CD14-positive monocyte (primary cell): Measurements from ENCODE around the gene MARVELD1. TPM values are rescaled to one million over a fixed set of nuclear protein-coding genes. Genes with fewer than 3 reads are reported as not detected.

ENCODE experiments used
- polyA plus RNA-seq, 3 donors: library from polyadenylated mRNA; depleted of rRNA in 1 of 3; unstranded in 2 of 3; stranded (reverse) in 1 of 3; fragments of 300-500 nt in 2 of 3; fragments of >200 nt in 1 of 3; fragmentation: Illumina TruSeq in 2 of 3; gene quantifications; 1 replicate in 2 of 3; 2 replicates in 1 of 3; pipeline ENCODE4 v1.2.3, GENCODE V29; 2012 to 2021

The MARVELD1 gene
- polyA plus RNA-seq, 3 donors: 3.7 to 28.0 (median 9.2) TPM

Other genes with a start within 250 kb of the MARVELD1 start
- 10 to 100 TPM; 23.2 to 74.5 (median 29.2) TPM for gene MMS19, start 215.3 kb upstream of the MARVELD1 start, polyA plus RNA-seq
- 10 to 100 TPM; 17.2 to 20.0 (median 19.0) TPM for gene UBTD1, start 214.8 kb upstream of the MARVELD1 start, polyA plus RNA-seq
- gene ANKRD2, start 141.0 kb upstream of the MARVELD1 start, polyA plus RNA-seq: not detected
- gene HOGA1, start 129.3 kb upstream of the MARVELD1 start, polyA plus RNA-seq: not detected
- gene C10orf62, start 124.0 kb upstream of the MARVELD1 start, polyA plus RNA-seq: not detected
- not detected for gene MORN4, start 80.2 kb upstream of the MARVELD1 start, polyA plus RNA-seq
- gene PI4K2A, start 73.1 kb upstream of the MARVELD1 start, polyA plus RNA-seq: 10 to 100 TPM in 1 of 3 donors, 1 to 10 TPM in 2; 5.8 to 16.4 (median 6.7) TPM
- gene AVPI1, start 26.5 kb upstream of the MARVELD1 start, polyA plus RNA-seq: 10 to 100 TPM in 1 of 3 donors, 1 to 10 TPM in 2; 2.0 to 11.2 (median 2.9) TPM
- gene ZFYVE27, start 23.4 kb downstream of the MARVELD1 start, polyA plus RNA-seq: 10 to 100 TPM in 1 of 3 donors, 1 to 10 TPM in 2; 6.2 to 31.1 (median 9.7) TPM
- gene SFRP5, start 58.3 kb downstream of the MARVELD1 start, polyA plus RNA-seq: not detected
- under 1 TPM in 1 of 3 donors, not detected in 2; 0.03 TPM for gene GOLGA7B, start 136.1 kb downstream of the MARVELD1 start, polyA plus RNA-seq